Activated CD8-positive, alpha-beta T cell treated with anti-CD3 and anti-CD28 coated beads for 36 hours (primary cell): ENCODE data around the gene MCTP1. TPM values are rescaled to one million over a fixed set of nuclear protein-coding genes. Genes with fewer than 3 reads are reported as not detected.
"Not testable (repeated sequence)": the region's sequence is repeated elsewhere in the genome, so short reads cannot be mapped to it uniquely, and the experiment has no call there.

Source experiments
- ATAC-seq: fragments of 200-7000 bp; cut with Tn5 transposase; one replicate; pipeline ENCODE4 v1.10.0; 2021; ENCODE audit warnings: mild to moderate bottlenecking, moderate library complexity
- CTCF ChIA-PET: fragments of 350-600 bp; sonication (Branson Sonifier 250); formaldehyde crosslinking; loops from one replicate; lab custom pipeline; 2021; ENCODE audit warnings: antibody characterized with exemption; lab: Charles Lee
- POLR2A ChIA-PET: fragments of 350-600 bp; sonication (Branson Sonifier 250); formaldehyde crosslinking; loops from one replicate; lab custom pipeline; 2021; ENCODE audit warnings: antibody characterized with exemption; lab: Charles Lee
- DNase-seq: peaks from one replicate; pipeline ENCODE4 v3.0.0-alpha.2; 2020
- H3K27ac Mint-ChIP-seq: one replicate; pipeline ENCODE4 v1.8.0; 2021; ENCODE audit warnings: mild to moderate bottlenecking, mixed read lengths
- H3K27me3 Mint-ChIP-seq: one replicate; pipeline ENCODE4 v1.8.0; 2021; ENCODE audit warnings: mixed read lengths
- H3K36me3 Mint-ChIP-seq: one replicate; pipeline ENCODE4 v1.8.0; 2021; ENCODE audit warnings: low read depth, mixed read lengths
- H3K4me1 Mint-ChIP-seq: one replicate; pipeline ENCODE4 v1.8.0; 2021; ENCODE audit warnings: low read depth, mixed read lengths
- H3K4me3 Mint-ChIP-seq: one replicate; pipeline ENCODE4 v1.8.0; 2021; ENCODE audit warnings: mild to moderate bottlenecking, moderate library complexity, mixed read lengths
- H3K9me3 Mint-ChIP-seq: one replicate; pipeline ENCODE4 v1.8.0; 2021; ENCODE audit warnings: mixed read lengths
- CTCF ChIP-seq: fragments of 200-600 bp; IDR thresholded peaks from one replicate; pipeline ENCODE4 v1.8.0; 2022; ENCODE audit warnings: antibody characterized with exemption, mild to moderate bottlenecking
- intact Hi-C: fragments of 100-400 bp; cut with micrococcal nuclease; formaldehyde crosslinking; loops from one replicate; pipeline ENCODE4 v1.10.0; 2022
- total RNA-seq, 2 experiments: library from RNA; stranded (reverse); gene quantifications; one replicate each; pipeline ENCODE4 v1.2.3, GENCODE V29; 2021

Gene MCTP1
- total RNA-seq, 2 experiments from 2014 or later = 0.20 to 0.40 TPM

- ChIA-PET CTCF (no interaction called here), POLR2A (no interaction called here)
- Mint-ChIP-seq H3K36me3 (no peaks in the 10 kb centered on the region), H3K4me3 (no peak overlapping the region), H3K27ac (no peak overlapping the region), H3K9me3 (no peaks in the 10 kb centered on the region), H3K4me1 (no peaks in the 10 kb centered on the region), H3K27me3 (no peaks in the 10 kb centered on the region)
- no peak for DNase-seq
- no peak for TF ChIP-seq CTCF
- ATAC-seq = no peak
- intact Hi-C loops = no loop called here
Measured at GRCh38 chr5:95220381-95220780, 64.5 kb downstream of the MCTP1 start.

- intact Hi-C loops = no loop called here
- Mint-ChIP-seq H3K36me3 (no peaks in the 10 kb centered on the region), H3K4me1 (no peaks in the 10 kb centered on the region), H3K4me3 (no peak overlapping the region), H3K27me3 (no peaks in the 10 kb centered on the region), H3K9me3 (no peaks in the 10 kb centered on the region), H3K27ac (no peak overlapping the region)
- ChIA-PET POLR2A (no interaction called here), CTCF (no interaction called here)
- TF ChIP-seq CTCF = no peak
- ATAC-seq = no peak
- no peak for DNase-seq
Measured at GRCh38 chr5:95219411-95219810, 65.5 kb downstream of the MCTP1 start.

- intact Hi-C loops = no loop called here
- no peaks in the 10 kb centered on the region for H3K9me3 Mint-ChIP-seq
- no peaks in the 10 kb centered on the region for H3K27me3 Mint-ChIP-seq
- H3K36me3 Mint-ChIP-seq = no peaks in the 10 kb centered on the region
- POLR2A ChIA-PET = no interaction called here
- no peak overlapping the region for H3K27ac Mint-ChIP-seq
- no peaks in the 10 kb centered on the region for H3K4me1 Mint-ChIP-seq
- no peak for ATAC-seq
- TF ChIP-seq CTCF = no peak
- DNase-seq = no peak
- CTCF ChIA-PET = no interaction called here
- no peak overlapping the region for H3K4me3 Mint-ChIP-seq
Measured at GRCh38 chr5:95217881-95218280, 67.0 kb downstream of the MCTP1 start.

DNA sequence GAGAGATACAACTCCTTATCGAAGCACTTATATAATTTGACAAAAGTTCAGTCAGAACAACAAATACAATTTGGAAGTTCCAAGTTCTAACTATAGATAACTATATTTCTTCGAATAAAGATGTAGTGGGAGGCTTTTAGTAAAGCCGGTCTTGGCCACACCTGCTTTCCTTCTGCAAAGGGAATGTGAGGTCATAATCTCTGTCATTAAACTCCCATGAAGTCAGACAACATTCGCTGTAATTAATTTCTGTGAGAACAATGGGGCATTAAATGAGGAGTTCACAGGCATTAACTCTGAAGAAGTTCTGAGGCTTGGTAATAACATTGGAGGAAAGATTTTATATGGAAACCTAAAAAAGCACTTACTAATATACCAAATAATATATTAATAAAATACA is 67.5 kb downstream of the MCTP1 start:
- Mint-ChIP-seq H3K4me3 (no peak overlapping the region), H3K9me3 (no peaks in the 10 kb centered on the region), H3K27ac (no peak overlapping the region), H3K36me3 (no peaks in the 10 kb centered on the region), H3K4me1 (no peaks in the 10 kb centered on the region), H3K27me3 (no peaks in the 10 kb centered on the region)
- ATAC-seq = no peak
- intact Hi-C loops = no loop called here
- no peak for TF ChIP-seq CTCF
- POLR2A ChIA-PET = no interaction called here
- DNase-seq = no peak
- CTCF ChIA-PET = no interaction called here

DNA sequence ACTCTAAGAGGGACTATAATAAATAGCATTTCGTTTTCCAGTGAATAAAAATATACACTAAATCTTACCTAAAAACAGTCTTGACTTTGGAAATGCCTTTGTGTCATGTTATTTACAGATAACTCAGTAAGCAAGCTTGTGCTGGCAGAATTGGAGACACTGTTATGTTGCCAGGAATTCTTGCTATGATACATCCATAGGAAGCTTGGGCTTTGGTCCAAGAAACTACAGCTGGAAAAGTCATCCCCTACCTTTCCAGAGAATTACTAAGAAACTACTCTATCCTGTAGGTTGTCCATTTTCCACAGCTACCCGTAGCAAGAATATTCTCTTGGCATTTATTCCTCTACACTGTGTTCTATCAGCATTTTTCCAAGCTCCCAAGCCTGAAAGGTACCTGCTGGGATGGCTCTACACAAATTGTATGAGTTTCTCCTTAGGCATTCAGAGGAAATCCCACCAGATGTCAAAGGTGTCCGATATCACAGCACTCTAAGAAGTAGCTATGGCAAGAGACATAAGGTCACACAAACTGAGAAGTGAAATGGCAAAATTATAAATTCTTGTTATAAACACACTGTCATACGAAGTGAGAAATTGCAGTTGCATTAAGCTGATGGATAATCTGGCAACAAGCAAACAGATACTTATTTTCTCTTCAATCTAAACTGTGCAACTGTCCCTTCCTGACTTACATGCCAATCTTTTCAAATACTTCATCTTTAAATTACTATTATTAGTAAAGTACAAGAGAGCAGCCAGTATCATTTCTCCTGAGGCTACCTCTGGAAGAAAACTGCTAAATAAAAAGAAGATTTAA is 68.5 kb downstream of the MCTP1 start:
- intact Hi-C loops = no loop called here
- Mint-ChIP-seq H3K4me3 (no peak overlapping the region), H3K4me1 (no peaks in the 10 kb centered on the region), H3K36me3 (no peaks in the 10 kb centered on the region), H3K27ac (no peak overlapping the region), H3K27me3 (no peaks in the 10 kb centered on the region), H3K9me3 (no peaks in the 10 kb centered on the region)
- ChIA-PET CTCF (no interaction called here), POLR2A (no interaction called here)
- TF ChIP-seq CTCF = no peak
- ATAC-seq (no peak), DNase-seq (no peak)

GRCh38 chr5:95207811-95208210 is 77.1 kb downstream of the MCTP1 start:
- intact Hi-C loops, ATAC-seq, H3K4me1 Mint-ChIP-seq, H3K4me3 Mint-ChIP-seq, DNase-seq, H3K27ac Mint-ChIP-seq, H3K9me3 Mint-ChIP-seq, H3K27me3 Mint-ChIP-seq, H3K36me3 Mint-ChIP-seq, POLR2A ChIA-PET: not testable (repeated sequence)
- CTCF ChIA-PET = interaction anchor here (0.9 kb wide), 1 partner anchor 290 kb away, joined by 3 read pairs; no protein-coding TSS in a partner anchor
